ENCODE data around the gene TRPM5. TPM values are rescaled to one million over a fixed set of nuclear protein-coding genes. Genes with fewer than 3 reads are reported as not detected.

The TRPM5 gene
- total and polyA plus RNA-seq, 2 of the 8 experiments (the other 6 are each of a cell fraction or from before 2014, with no cell fraction given), result 0.02 TPM; not detected in 1

- no peak overlapping the region for H3K27ac ChIP-seq (ENCODE audit: low read depth, low read length)
- no peaks in the 10 kb centered on the region for H3K36me3 ChIP-seq (ENCODE audit: control insufficient read depth in 2 of 4, insufficient read depth in 4 of 4, low read length in 3 of 4)
- H3K9me3 ChIP-seq (ENCODE audit: insufficient read depth in 2 of 2, low read depth in 1 of 2, low read length in 1 of 2), result no peaks in the 10 kb centered on the region
- no peak overlapping the region for H4K5ac ChIP-seq (ENCODE audit: insufficient read length, low read depth, low read length)
- no peak overlapping the region for H2BK20ac ChIP-seq (ENCODE audit: low read length)
- no peak overlapping the region for H2AK5ac ChIP-seq (ENCODE audit: low read depth, low read length)
- H2BK120ac ChIP-seq (replicated peaks; ENCODE audit: low read depth, low read length), result no peak overlapping the region
- no peak overlapping the region for H2BK5ac ChIP-seq (ENCODE audit: low read depth, low read length)
- H3K27me3 ChIP-seq (replicated peaks in 1 of 4; ENCODE audit: control insufficient read depth in 3 of 4, extremely low read depth in 1 of 4, insufficient read depth in 3 of 4, low read length in 3 of 4), result peaks cover 0 to 28% (median 10%) of the 10 kb centered on the region in 4 experiments; a peak in 5 of 7 replicates
- H3K79me2 ChIP-seq (ENCODE audit: control insufficient read depth in 1 of 2, insufficient read depth in 2 of 2, low read length in 2 of 2), result no peaks in the 10 kb centered on the region
- H2BK15ac ChIP-seq (ENCODE audit: low read length), result no peak overlapping the region
- peaks cover 0 to 2% of the 10 kb centered on the region in 2 experiments for H4K20me1 ChIP-seq (replicated peaks in 1 of 2; ENCODE audit: control insufficient read depth in 1 of 2, insufficient read depth in 2 of 2, low read length in 2 of 2)
- no peak overlapping the region for H2AFZ ChIP-seq (ENCODE audit: low read length)
- H3K4me1 ChIP-seq (replicated peaks in 1 of 4; ENCODE audit: control insufficient read depth in 3 of 4, insufficient read depth in 4 of 4, low read length in 3 of 4), result no peaks in the 10 kb centered on the region
- DNase-seq (ENCODE audit: low read depth in 1 of 2, low spot score in 2 of 2) (no peak), FAIRE-seq (no peak)
- 89% methylated on average over 10 of the region's 13 CpGs; no CpG with 5 or more reads in 1 of the 2 experiments for WGBS, 2 experiments (ENCODE audit: extremely low coverage in 1 of 2, insufficient coverage in 1 of 2, insufficient read length in 1 of 2, insufficient replicate concordance in 2 of 2, low coverage in 1 of 2, low lambda C conversion rate in 2 of 2, missing lambda C conversion rate in 1 of 2)
- H2BK12ac ChIP-seq (ENCODE audit: low read depth, low read length), result no peak overlapping the region
- H3K4me3 ChIP-seq (ENCODE audit: extremely low read depth in 1 of 4, insufficient read depth in 2 of 4, low read depth in 3 of 4, low read length in 4 of 4), result no peak overlapping the region
- no peak overlapping the region for H3K14ac ChIP-seq (ENCODE audit: insufficient read length)
- H3K79me1 ChIP-seq (ENCODE audit: low read depth, low read length), result no peaks in the 10 kb centered on the region
- TF ChIP-seq KDM1A (IDR thresholded peaks at IDR 0.05; ENCODE audit: borderline replicate concordance, low read length) (no peak), BACH1 (IDR thresholded peaks at IDR 0.05; ENCODE audit: low read length) (no peak), RAD21 (IDR thresholded peaks at IDR 0.05 in 1 of 2, conservative IDR thresholded peaks at IDR 0.05 in 1 of 2; ENCODE audit: low read depth in 2 of 2, low read length in 2 of 2) (no peak), ATF2 (IDR thresholded peaks at IDR 0.05; ENCODE audit: low read length) (no peak)
- no peak overlapping the region for H3K4me2 ChIP-seq (ENCODE audit: insufficient read depth in 1 of 2, low read depth in 2 of 2, low read length in 2 of 2)
- no peak overlapping the region for H3K56ac ChIP-seq (replicated peaks; ENCODE audit: insufficient read length, low read depth, low read length)
- no peaks in the 10 kb centered on the region for H3K23me2 ChIP-seq (ENCODE audit: low read depth, low read length)
- H4K8ac ChIP-seq (ENCODE audit: extremely low read depth, insufficient read depth, low read length), result no peak overlapping the region
- H3K4ac ChIP-seq (replicated peaks; ENCODE audit: insufficient read length, low read depth, low read length), result no peak overlapping the region
- H3K9ac ChIP-seq (replicated peaks in 1 of 4; ENCODE audit: extremely low read depth in 1 of 4, low read depth in 3 of 4, low read length in 3 of 4), result no peak overlapping the region
- H4K91ac ChIP-seq (replicated peaks; ENCODE audit: insufficient read length, low read length), result no peak overlapping the region
- POLR2A ChIA-PET (ENCODE audit: partially characterized antibody), result no interaction called here
- CTCF ChIA-PET (ENCODE audit: partially characterized antibody), result interaction anchor here (0.7 to 2.9 kb wide), 6 partner anchors 18 to 165 kb away, joined by 3 to 14 read pairs (median 4); partner anchors contain the start of gene KCNQ1
- H3K23ac ChIP-seq (ENCODE audit: insufficient read length), result no peak overlapping the region
- H3K18ac ChIP-seq (ENCODE audit: extremely low read depth, low read length), result no peak overlapping the region
These were observed 20.3 kb upstream of the TRPM5 start for GRCh38 chr11:2464451-2465165.

Measured in H1 (cell line).